Measurements from ENCODE around the gene CD8B. TPM values are rescaled to one million over a fixed set of nuclear protein-coding genes. Genes with fewer than 3 reads are reported as not detected.

CD8B gene
- total RNA-seq, 4 donors from 2014 or later = 3.1 TPM; not detected in 3

- H3K27ac ChIP-seq = peak overlapping the region in 1 of 4 donors; percentile 63
- WGBS, 2 donors = 5 to 6% methylated on average over 43 to 44 of the region's 64 CpGs
- peaks cover 0 to 54% of the 10 kb centered on the region in 2 donors for H3K27me3 ChIP-seq
- H3K9me3 ChIP-seq = no peaks in the 10 kb centered on the region
- no peaks in the 10 kb centered on the region for H3K36me3 ChIP-seq
- no peak for DNase-seq (ENCODE audit: low spot score in 2 of 2)
- H3K4me1 ChIP-seq = peaks cover 0 to 43% (median 23%) of the 10 kb centered on the region in 4 donors
- no peak for TF ChIP-seq POLR2A (IDR thresholded peaks at IDR 0.05)
- TF ChIP-seq, protein P1, sequence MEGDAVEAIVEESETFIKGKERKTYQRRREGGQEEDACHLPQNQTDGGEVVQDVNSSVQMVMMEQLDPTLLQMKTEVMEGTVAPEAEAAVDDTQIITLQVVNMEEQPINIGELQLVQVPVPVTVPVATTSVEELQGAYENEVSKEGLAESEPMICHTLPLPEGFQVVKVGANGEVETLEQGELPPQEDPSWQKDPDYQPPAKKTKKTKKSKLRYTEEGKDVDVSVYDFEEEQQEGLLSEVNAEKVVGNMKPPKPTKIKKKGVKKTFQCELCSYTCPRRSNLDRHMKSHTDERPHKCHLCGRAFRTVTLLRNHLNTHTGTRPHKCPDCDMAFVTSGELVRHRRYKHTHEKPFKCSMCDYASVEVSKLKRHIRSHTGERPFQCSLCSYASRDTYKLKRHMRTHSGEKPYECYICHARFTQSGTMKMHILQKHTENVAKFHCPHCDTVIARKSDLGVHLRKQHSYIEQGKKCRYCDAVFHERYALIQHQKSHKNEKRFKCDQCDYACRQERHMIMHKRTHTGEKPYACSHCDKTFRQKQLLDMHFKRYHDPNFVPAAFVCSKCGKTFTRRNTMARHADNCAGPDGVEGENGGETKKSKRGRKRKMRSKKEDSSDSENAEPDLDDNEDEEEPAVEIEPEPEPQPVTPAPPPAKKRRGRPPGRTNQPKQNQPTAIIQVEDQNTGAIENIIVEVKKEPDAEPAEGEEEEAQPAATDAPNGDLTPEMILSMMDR (IDR thresholded peaks at IDR 0.05) = no peak
- no peak for TF ChIP-seq EP300 (IDR thresholded peaks at IDR 0.05)
- H3K4me3 ChIP-seq = peak overlapping the region in 2 of 4 donors; percentile 27 to 35
Measured at GRCh38 chr2:86788881-86789686, 72.6 kb downstream of the CD8B start.

- Histone ChIP-seq H3K27ac (no peak overlapping the region), H3K27me3 (peaks cover 0 to 45% of the 10 kb centered on the region in 2 donors), H3K36me3 (no peaks in the 10 kb centered on the region), H3K9me3 (no peaks in the 10 kb centered on the region), H3K4me3 (no peak overlapping the region), H3K4me1 (peaks cover 0 to 43% (median 23%) of the 10 kb centered on the region in 4 donors)
- WGBS, 2 donors = 32 to 36% methylated on average over 7 of the region's 7 CpGs
- DNase-seq (ENCODE audit: low spot score in 2 of 2) = no peak
- TF ChIP-seq, protein P1 (IDR thresholded peaks at IDR 0.05) = no peak
- TF ChIP-seq POLR2A (IDR thresholded peaks at IDR 0.05) (no peak), EP300 (IDR thresholded peaks at IDR 0.05) (no peak)
Measured at GRCh38 chr2:86788165-86788564, 73.5 kb downstream of the CD8B start.

GRCh38 chr2:86787736-86788135 lies 74.0 kb downstream of the CD8B start:
- no peaks in the 10 kb centered on the region for H3K9me3 ChIP-seq
- no peak for TF ChIP-seq POLR2A (IDR thresholded peaks at IDR 0.05)
- TF ChIP-seq, protein P1 (IDR thresholded peaks at IDR 0.05) = no peak
- TF ChIP-seq EP300 (IDR thresholded peaks at IDR 0.05) = no peak
- peaks cover 0 to 43% (median 23%) of the 10 kb centered on the region in 4 donors for H3K4me1 ChIP-seq
- peaks cover 0 to 41% of the 10 kb centered on the region in 2 donors for H3K27me3 ChIP-seq
- no peak overlapping the region for H3K4me3 ChIP-seq
- no peaks in the 10 kb centered on the region for H3K36me3 ChIP-seq
- 2 to 3% methylated on average over 2 of the region's 2 CpGs for WGBS, 2 donors
- no peak overlapping the region for H3K27ac ChIP-seq
- peak in 1 of 2 donors; percentile 48 for DNase-seq (ENCODE audit: low spot score in 2 of 2)

- no peak overlapping the region for H3K4me3 ChIP-seq
- TF ChIP-seq, protein P1 (IDR thresholded peaks at IDR 0.05) = no peak
- TF ChIP-seq POLR2A (IDR thresholded peaks at IDR 0.05) (no peak), EP300 (IDR thresholded peaks at IDR 0.05) (no peak)
- H3K9me3 ChIP-seq = no peaks in the 10 kb centered on the region
- 55 to 59% methylated on average over 10 of the region's 10 CpGs for WGBS, 2 donors
- no peak for DNase-seq (ENCODE audit: low spot score in 2 of 2)
- H3K27ac ChIP-seq = no peak overlapping the region
- peaks cover 0 to 34% (median 17%) of the 10 kb centered on the region in 4 donors for H3K4me1 ChIP-seq
- H3K27me3 ChIP-seq = peaks cover 0 to 24% of the 10 kb centered on the region in 2 donors
- H3K36me3 ChIP-seq = no peaks in the 10 kb centered on the region
Measured at GRCh38 chr2:86786001-86786536, 75.6 kb downstream of the CD8B start.

DNA sequence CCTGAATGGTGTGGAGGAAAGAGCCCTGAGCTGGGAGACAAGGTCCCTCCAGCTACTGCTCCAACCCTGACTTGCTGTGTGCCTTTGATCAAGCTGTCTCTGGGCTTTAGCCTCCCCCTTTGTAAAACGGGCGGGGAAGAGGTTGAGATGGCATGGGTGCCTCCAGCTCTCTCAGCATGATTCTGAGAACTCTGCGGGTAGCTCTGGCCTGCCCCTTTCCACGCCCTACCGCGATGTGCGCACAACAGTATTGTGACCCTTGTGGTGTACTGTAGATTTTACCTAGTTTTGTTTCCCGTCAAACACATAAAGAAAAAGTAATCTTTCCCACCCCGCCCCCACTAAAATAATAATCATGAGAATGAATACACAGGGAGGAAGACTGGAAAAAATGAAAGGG lies 76.2 kb downstream of the CD8B start:
- DNase-seq (ENCODE audit: low spot score in 2 of 2) = no peak
- Histone ChIP-seq H3K9me3 (no peaks in the 10 kb centered on the region), H3K4me3 (no peak overlapping the region), H3K4me1 (peaks cover 0 to 28% (median 12%) of the 10 kb centered on the region in 4 donors), H3K27me3 (peaks cover 0 to 18% of the 10 kb centered on the region in 2 donors), H3K27ac (no peak overlapping the region), H3K36me3 (no peaks in the 10 kb centered on the region)
- TF ChIP-seq, protein P1 (IDR thresholded peaks at IDR 0.05) = no peak
- no peak for TF ChIP-seq EP300 (IDR thresholded peaks at IDR 0.05)
- no peak for TF ChIP-seq POLR2A (IDR thresholded peaks at IDR 0.05)
- WGBS, 2 donors = 85 to 93% methylated on average over 9 of the region's 9 CpGs

Measured in tibial nerve (tissue), 4 donors.